K562 (cell line): ENCODE data around the gene MYRIP. TPM values are rescaled to one million over a fixed set of nuclear protein-coding genes. Genes with fewer than 3 reads are reported as not detected.

Experiments
- ATAC-seq: fragments of 200-7000 bp; cut with Tn5 transposase; 3 replicates; pipeline ENCODE4 v1.9.1; 2020; ENCODE audit warnings: moderate library complexity
- BruUV-seq: library from RNA; stranded (reverse); fragments of 400-500 nt; replicated peaks from 2 replicates; lab custom pipeline; 2021; lab: Mats Ljungman, UMichigan
- CTCF ChIA-PET: fragments of 300-600 bp; formaldehyde crosslinking; extraction: SDS; loops from one replicate; lab custom pipeline; 2021; ENCODE audit warnings: low intra/inter-chr PET ratio; lab: Yijun Ruan, JAX
- POLR2A ChIA-PET: fragments of 300-600, 350-650 bp; sonication (Branson Sonifier 250); formaldehyde crosslinking; extraction: SDS; loops from one replicate; lab custom pipeline; 2021; ENCODE audit warnings: antibody characterized with exemption, inconsistent platforms; lab: Yijun Ruan, JAX
- DNase-seq, 4 experiments: peaks; one replicate each; pipeline versions ENCODE4 v3.0.0 to v3.0.0-alpha.2; 2011 to 2018; ENCODE audit warnings: low spot score in 3 of 4, mixed read lengths in 3 of 4; ENCODE audit errors: extremely low read depth in 1 of 4
- FAIRE-seq: peaks from 2 replicates; lab custom pipeline; 2011; peaks lifted over from hg19 to GRCh38; lab: Jason Lieb, UNC
- H2AFZ ChIP-seq: 2 replicates; pipeline ENCODE4 v1.6.0; 2011; ENCODE audit warnings: low read depth, low read length, control low read depth, inconsistent platforms
- H3K27ac ChIP-seq: fragments of 200-600 bp; 3 replicates; pipeline ENCODE4 v1.8.0; 2011; ENCODE audit warnings: low read depth, mild to moderate bottlenecking, control low read depth, inconsistent platforms, low read length, moderate library complexity, mixed read lengths; ENCODE audit errors: extremely low read depth
- H3K27me3 ChIP-seq, 2 experiments: fragments of 300-600 bp in 1 of 2; 2 replicates in 1 of 2; 3 replicates in 1 of 2; pipeline versions ENCODE4 v1.6.0 to v1.8.0; 2011; ENCODE audit warnings: inconsistent platforms in 2 of 2, low read length in 2 of 2, mild to moderate bottlenecking in 1 of 2, mixed read lengths in 1 of 2, moderate library complexity in 1 of 2; ENCODE audit not compliant: control insufficient read depth in 2 of 2, insufficient read depth in 2 of 2
- H3K36me3 ChIP-seq: fragments of 300-600 bp; 3 replicates; pipeline ENCODE4 v1.8.0; 2011; ENCODE audit warnings: mild to moderate bottlenecking, low read length, inconsistent platforms; ENCODE audit not compliant: control insufficient read depth, insufficient read depth
- H3K4me1 ChIP-seq, 2 experiments: fragments of 200-600 bp in 1 of 2; replicated peaks in 1 of 2; 2 replicates in 1 of 2; 3 replicates in 1 of 2; pipeline versions ENCODE4 v1.5.1 to v1.8.0; 2011; ENCODE audit warnings: inconsistent platforms in 2 of 2, low read length in 2 of 2, mild to moderate bottlenecking in 1 of 2, mixed read lengths in 1 of 2, moderate library complexity in 1 of 2; ENCODE audit not compliant: control insufficient read depth in 2 of 2, insufficient read depth in 2 of 2
- H3K4me2 ChIP-seq: 2 replicates; pipeline ENCODE4 v1.6.1; 2011; ENCODE audit warnings: low read length, control low read depth, inconsistent platforms, mixed read lengths; ENCODE audit not compliant: insufficient read depth
- H3K4me3 ChIP-seq: fragments of 200-600 bp; sonication (generic), shearing (Covaris generic); 2 replicates; pipeline ENCODE4 v1.5.1; 2016; ENCODE audit warnings: control low read depth, inconsistent platforms
- H3K79me2 ChIP-seq: fragments of 200-600 bp; 3 replicates; pipeline ENCODE4 v1.8.0; 2011; ENCODE audit warnings: low read length, inconsistent platforms; ENCODE audit not compliant: control insufficient read depth, insufficient read depth
- H3K9ac ChIP-seq, 2 experiments: 2 replicates each; pipeline versions ENCODE4 v1.6.0 to v1.6.1; 2011; ENCODE audit warnings: low read depth in 2 of 2, low read length in 2 of 2, control low read depth in 1 of 2, inconsistent platforms in 1 of 2, mild to moderate bottlenecking in 1 of 2, mixed read lengths in 1 of 2; ENCODE audit not compliant: insufficient read depth in 1 of 2
- H3K9me1 ChIP-seq: one replicate; pipeline ENCODE4 v1.6.0; 2011; ENCODE audit warnings: inconsistent platforms, mild to moderate bottlenecking, low read length, moderate library complexity; ENCODE audit not compliant: control insufficient read depth, insufficient read depth
- H3K9me3 ChIP-seq: replicated peaks from 2 replicates; pipeline ENCODE4 v1.5.1; 2011; ENCODE audit warnings: low read depth, low read length, inconsistent platforms; ENCODE audit not compliant: control insufficient read depth, insufficient read depth
- H4K20me1 ChIP-seq: replicated peaks from 2 replicates; pipeline ENCODE4 v1.6.1; 2011; ENCODE audit warnings: low read length, inconsistent platforms, mixed read lengths; ENCODE audit not compliant: control insufficient read depth, insufficient read depth
- BHLHE40 ChIP-seq: IDR thresholded peaks from 2 replicates; pipeline ENCODE4 v1.6.1; 2011; ENCODE audit warnings: low read length, improper control_type of control experiment
- E2F6 ChIP-seq, 2 experiments: IDR thresholded peaks; 2 replicates each; pipeline ENCODE4 v1.6.1; 2011; ENCODE audit warnings: borderline replicate concordance in 1 of 2, control low read depth in 1 of 2, low read depth in 1 of 2, low read length in 1 of 2, mild to moderate bottlenecking in 1 of 2, mixed read lengths in 1 of 2, moderate library complexity in 1 of 2; ENCODE audit not compliant: insufficient read depth in 1 of 2, insufficient read length in 1 of 2, poor library complexity in 1 of 2, severe bottlenecking in 1 of 2; ENCODE audit errors: extremely low read depth in 1 of 2
- ELF2 ChIP-seq: fragments of 250-450 bp; sonication (Bioruptor Pico); IDR thresholded peaks from 2 replicates; pipeline ENCODE4 v1.5.0; 2021; ENCODE audit warnings: mild to moderate bottlenecking
- ERF ChIP-seq: fragments of 450-650 bp; formaldehyde crosslinking; IDR thresholded peaks from 2 replicates; pipeline ENCODE4 v1.4.0; 2020; ENCODE audit warnings: mild to moderate bottlenecking, mixed read lengths
- HEY1 ChIP-seq: fragments of 250-450 bp; sonication (Bioruptor Pico); IDR thresholded peaks from 2 replicates; pipeline ENCODE4 v1.5.0; 2020; ENCODE audit warnings: mild to moderate bottlenecking, moderate library complexity, borderline replicate concordance
- NCOA1 ChIP-seq: fragments of 450-650 bp; IDR thresholded peaks from 2 replicates; pipeline ENCODE4 v1.6.1; 2016; ENCODE audit warnings: low read depth
- THAP12 ChIP-seq: fragments of 250-450 bp; sonication (Bioruptor Pico); IDR thresholded peaks from 2 replicates; pipeline ENCODE4 v1.9.0; 2021; ENCODE audit warnings: mild to moderate bottlenecking, inconsistent platforms
- USF1 ChIP-seq: sonication (generic); formaldehyde crosslinking; IDR thresholded peaks from 2 replicates; pipeline ENCODE4 v1.9.0; 2022; ENCODE audit warnings: mild to moderate bottlenecking, missing genetic modification reagents
- ZNF311 ChIP-seq: fragments of 250-450 bp; sonication (Bioruptor Pico); IDR thresholded peaks from 2 replicates; pipeline ENCODE4 v1.4.0; 2020; ENCODE audit warnings: mild to moderate bottlenecking, moderate library complexity
- in situ Hi-C: fragments of 300-500 bp; cut with MboI; formaldehyde crosslinking; loops from 4 replicates; pipeline ENCODE4 v1.15.0; 2018; ENCODE audit warnings: inconsistent platforms, mixed read lengths
- intact Hi-C: fragments of 100-400 bp; cut with micrococcal nuclease; formaldehyde crosslinking; loops from 2 replicates; pipeline ENCODE4 v1.14.2; 2022
- polyA plus RNA-seq, 8 experiments: library from polyadenylated mRNA; depleted of rRNA in 4 of 8; stranded (reverse) in 5 of 8; unstranded in 3 of 8; fragments of >200 nt; fragmentation: Nextera tagmentation in 2 of 8; fragmentation: Illumina TruSeq in 1 of 8; extraction: Ambion mirVana in 2 of 8; extraction: Trizol in 1 of 8; gene quantifications; 2 replicates each; pipeline versions ENCODE4 v1.2.1 to v1.2.3, GENCODE V29; 2011 to 2014; ENCODE audit warnings: inconsistent platforms in 1 of 8, missing spikeins in 1 of 8
- total RNA-seq, 7 experiments: library from RNA; depleted of rRNA in 6 of 7; stranded (reverse); fragments of >200 nt in 6 of 7; fragmentation: Illumina TruSeq in 2 of 7; extraction: Trizol in 2 of 7; gene quantifications; 2 replicates each; pipeline versions ENCODE4 v1.2.1 to v1.2.3, GENCODE V29; 2011 to 2021; ENCODE audit warnings: low replicate concordance in 1 of 7

The MYRIP gene
- total and polyA plus RNA-seq, 9 of the 15 experiments (the other 6 are each of a cell fraction or from before 2014, with no cell fraction given), result 0.03 to 0.12 TPM; not detected in 7

- ATAC-seq (no peak), FAIRE-seq (no peak), DNase-seq (no peak)
- no peak overlapping the region for H3K9ac ChIP-seq
- H3K36me3 ChIP-seq, result no peaks in the 10 kb centered on the region
- H3K9me1 ChIP-seq, result no peaks in the 10 kb centered on the region
- POLR2A ChIA-PET, result interaction anchor here (0.9 kb wide), 1 partner anchor 9 kb away, joined by 3 read pairs; no protein-coding TSS in a partner anchor
- H3K4me1 ChIP-seq, result no peaks in the 10 kb centered on the region
- no peaks in the 10 kb centered on the region for H3K9me3 ChIP-seq
- H3K79me2 ChIP-seq, result no peaks in the 10 kb centered on the region
- no peak overlapping the region for H3K4me3 ChIP-seq
- H3K27me3 ChIP-seq, result peaks cover 8 to 9% of the 10 kb centered on the region in 2 experiments; a peak in 3 of 5 replicates
- in situ Hi-C loops, result no loop called here
- no TSS peak for BruUV-seq
- no peak overlapping the region for H2AFZ ChIP-seq
- intact Hi-C loops, result no loop called here
- CTCF ChIA-PET, result no interaction called here
- no peak overlapping the region for H3K27ac ChIP-seq
- TF ChIP-seq ERF (CRISPR knock-in tag), result no peak
- no peak for TF ChIP-seq THAP12
- TF ChIP-seq HEY1 (CRISPR knock-in tag), result no peak
- no peak for TF ChIP-seq USF1
- no peak for TF ChIP-seq ELF2
- no peak for TF ChIP-seq E2F6 (IDR thresholded peaks at IDR 0.05; ENCODE audit: borderline replicate concordance in 1 of 2, extremely low read depth in 1 of 2, insufficient read depth in 1 of 2, insufficient read length in 1 of 2, low read depth in 1 of 2, low read length in 1 of 2, poor library complexity in 1 of 2, severe bottlenecking in 1 of 2)
- no peak for TF ChIP-seq NCOA1
- TF ChIP-seq ZNF311, result no peak
- TF ChIP-seq BHLHE40, result no peak
- TF ChIP-seq, all 486 proteins: peak for 0
- Histone ChIP-seq H4K20me1 (no peaks in the 10 kb centered on the region; the same call in 1 of the 2 replicates), H3K4me2 (no peak overlapping the region)
These were observed 439.2 kb downstream of the MYRIP start for GRCh38 chr3:40248591-40248990.
